ENCODE measurements around the gene AOAH.
A peak's percentile ranks its signal among the peaks of the same experiment; 100 is the strongest.

The AOAH gene

GRCh38 chr7:36668080-36668479, 56.2 kb downstream of the AOAH start:
- no peak for TF ChIP-seq CTCF (IDR thresholded peaks at IDR 0.05; ENCODE audit: low read depth, low read length)
- no peak for DNase-seq (ENCODE audit: extremely low read depth, low read depth)

- no peak for TF ChIP-seq CTCF (IDR thresholded peaks at IDR 0.05; ENCODE audit: low read depth, low read length)
- DNase-seq (ENCODE audit: extremely low read depth, low read depth), result no peak
These were observed 57.1 kb downstream of the AOAH start for GRCh38 chr7:36667007-36667745.

- DNase-seq (ENCODE audit: extremely low read depth, low read depth), result no peak
- TF ChIP-seq CTCF (IDR thresholded peaks at IDR 0.05; ENCODE audit: low read depth, low read length), result no peak
These were observed 60.8 kb downstream of the AOAH start for GRCh38 chr7:36663481-36663880.

GRCh38 chr7:36661135-36661840, 63.0 kb downstream of the AOAH start:
- TF ChIP-seq CTCF (IDR thresholded peaks at IDR 0.05; ENCODE audit: low read depth, low read length), result no peak
- DNase-seq (ENCODE audit: extremely low read depth, low read depth), result no peak

GRCh38 chr7:36659638-36660341, 64.5 kb downstream of the AOAH start:
- no peak for TF ChIP-seq CTCF (IDR thresholded peaks at IDR 0.05; ENCODE audit: low read depth, low read length)

GRCh38 chr7:36659172-36659516, 65.2 kb downstream of the AOAH start:
- TF ChIP-seq CTCF (IDR thresholded peaks at IDR 0.05; ENCODE audit: low read depth, low read length), result no peak
- DNase-seq (ENCODE audit: extremely low read depth, low read depth), result peak; percentile 53

More at GRCh38 chr7:36659638-36660341, 64.5 kb downstream of the AOAH start:
- DNase-seq (ENCODE audit: extremely low read depth, low read depth), result no peak

Measured in AG09319 (cell line).